Activated CD4-positive, alpha-beta T cell treated with anti-CD3 and anti-CD28 coated beads for 36 hours (primary cell): ENCODE data around the gene RPUSD4. TPM values are rescaled to one million over a fixed set of nuclear protein-coding genes. Genes with fewer than 3 reads are reported as not detected.

Source experiments
- ATAC-seq: fragments of 200-7000 bp; cut with Tn5 transposase; one replicate; pipeline ENCODE4 v1.10.0; 2021; ENCODE audit warnings: mild to moderate bottlenecking, moderate library complexity
- CTCF ChIA-PET: fragments of 350-600 bp; sonication (Branson Sonifier 250); formaldehyde crosslinking; loops from one replicate; lab custom pipeline; 2021; ENCODE audit warnings: antibody characterized with exemption; lab: Charles Lee
- POLR2A ChIA-PET: fragments of 350-600 bp; sonication (Branson Sonifier 250); formaldehyde crosslinking; loops from one replicate; lab custom pipeline; 2021; ENCODE audit warnings: antibody characterized with exemption, inconsistent platforms; lab: Charles Lee
- DNase-seq: peaks from one replicate; pipeline ENCODE4 v3.0.0-alpha.2; 2020
- H3K27ac Mint-ChIP-seq: one replicate; pipeline ENCODE4 v1.8.0; 2021; ENCODE audit warnings: mixed read lengths
- H3K27me3 Mint-ChIP-seq: one replicate; pipeline ENCODE4 v1.8.0; 2021; ENCODE audit warnings: mixed read lengths
- H3K36me3 Mint-ChIP-seq: one replicate; pipeline ENCODE4 v1.8.0; 2021; ENCODE audit warnings: low read depth, mixed read lengths
- H3K4me1 Mint-ChIP-seq: one replicate; pipeline ENCODE4 v1.8.0; 2021; ENCODE audit warnings: mixed read lengths
- H3K4me3 Mint-ChIP-seq: one replicate; pipeline ENCODE4 v1.8.0; 2021; ENCODE audit warnings: mild to moderate bottlenecking, moderate library complexity, mixed read lengths
- H3K9me3 Mint-ChIP-seq: one replicate; pipeline ENCODE4 v1.8.0; 2021; ENCODE audit warnings: low read depth, mixed read lengths
- intact Hi-C, 2 experiments: fragments of 100-400 bp; cut with DNase I in 1 of 2; cut with micrococcal nuclease in 1 of 2; formaldehyde crosslinking; loops; one replicate each; pipeline versions ENCODE4 v1.14.2 to v1.15.1; 2022 to 2024; cut with DNase I, micrococcal nuclease
- total RNA-seq, 2 experiments: library from RNA; stranded (reverse); gene quantifications; one replicate each; pipeline ENCODE4 v1.2.3, GENCODE V29; 2021

RPUSD4 gene
- total RNA-seq, 2 experiments from 2014 or later, result 31.0 to 33.9 TPM

DNA sequence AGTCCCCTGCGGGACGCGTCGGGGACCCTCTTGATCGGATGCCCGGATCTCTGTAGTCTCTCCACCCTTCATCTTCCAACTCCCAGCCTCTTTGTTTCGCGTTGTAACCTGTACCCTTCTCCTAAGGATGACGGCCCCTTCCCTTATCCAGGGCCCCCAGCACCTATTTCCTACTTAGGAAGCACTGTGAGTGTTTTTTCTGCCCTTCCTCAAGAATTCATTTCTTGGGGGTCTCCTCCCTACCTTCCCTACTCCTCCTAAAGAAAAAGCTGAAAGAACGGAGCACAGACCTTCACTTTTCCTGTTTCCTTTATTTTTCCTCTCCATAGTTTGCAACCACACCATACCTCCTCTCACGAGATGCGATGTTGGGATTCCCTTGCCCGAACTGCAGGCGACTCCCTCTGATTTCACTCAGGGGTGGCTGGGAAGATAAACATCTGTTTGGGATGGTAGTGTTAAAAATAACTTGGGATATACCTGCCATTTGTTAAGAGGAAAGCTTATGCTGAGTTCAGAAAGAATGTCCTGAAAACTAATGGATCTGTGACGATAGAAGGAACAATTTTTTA lies 725 bp upstream of the RPUSD4 start:
- DNase-seq (no peak), ATAC-seq (no peak)
- peak overlapping the region; percentile 49 for H3K27ac Mint-ChIP-seq
- H3K4me1 Mint-ChIP-seq, result peaks cover 44% of the 10 kb centered on the region
- H3K4me3 Mint-ChIP-seq, result peak overlapping the region; percentile 98
- ChIA-PET POLR2A (interaction anchor here (0.6 to 1.0 kb wide), 3 partner anchors 33 to 324 kb away, joined by 3 read pairs; partner anchors contain the start of gene DCPS), CTCF (interaction anchor here (0.6 to 0.8 kb wide), 3 partner anchors 16 to 674 kb away, joined by 3 read pairs; no protein-coding TSS in a partner anchor)
- H3K36me3 Mint-ChIP-seq, result peaks cover 22% of the 10 kb centered on the region
- no peaks in the 10 kb centered on the region for H3K9me3 Mint-ChIP-seq
- H3K27me3 Mint-ChIP-seq, result no peaks in the 10 kb centered on the region
- intact Hi-C loops, result loop anchor here (5.0 to 10.0 kb wide), 2 partner anchors 70 to 1587 kb away; partner anchors contain the start of genes TBRG1 (in 1 of the 2) and TIRAP (in 1 of the 2)

DNA sequence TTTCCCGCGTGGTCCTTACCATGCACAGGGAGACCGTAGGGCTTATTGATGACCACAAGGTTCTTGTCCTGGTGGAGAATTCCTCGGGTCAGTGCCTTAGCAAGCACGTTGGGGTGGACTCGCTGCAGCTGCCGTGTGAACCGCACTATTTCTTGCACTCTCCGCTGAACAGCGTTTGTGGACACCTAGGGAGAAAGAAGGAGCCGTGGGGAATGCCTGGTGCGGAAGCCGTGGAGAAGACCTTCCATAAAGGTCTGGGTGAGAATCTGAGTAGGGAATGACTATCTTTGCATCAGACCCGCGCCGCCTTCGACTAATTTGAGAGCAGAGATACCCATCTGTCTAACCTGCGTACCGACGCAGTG lies 597 bp downstream of the RPUSD4 start:
- intact Hi-C loops, result loop anchor here (1.0 to 10.0 kb wide), 13 partner anchors 57 to 1586 kb away; partner anchors contain the start of genes TIRAP (in 2 of the 2), CHEK1 (in 1 of the 2), DCPS (in 1 of the 2) and FOXRED1 (in 1 of the 2)
- H3K4me1 Mint-ChIP-seq, result peaks cover 35% of the 10 kb centered on the region
- ChIA-PET POLR2A (interaction anchor here (1.0 kb wide), 1 partner anchor 10 kb away, joined by 4 read pairs; no protein-coding TSS in a partner anchor), CTCF (interaction anchor here (0.8 to 1.5 kb wide), 2 partner anchors 10 to 21 kb away, joined by 3 read pairs; no protein-coding TSS in a partner anchor)
- ATAC-seq (no peak), DNase-seq (no peak)
- peaks cover 31% of the 10 kb centered on the region for H3K36me3 Mint-ChIP-seq
- H3K4me3 Mint-ChIP-seq, result peak overlapping the region; percentile 98
- no peaks in the 10 kb centered on the region for H3K27me3 Mint-ChIP-seq
- peak overlapping the region; percentile 93 for H3K27ac Mint-ChIP-seq
- no peaks in the 10 kb centered on the region for H3K9me3 Mint-ChIP-seq

DNA sequence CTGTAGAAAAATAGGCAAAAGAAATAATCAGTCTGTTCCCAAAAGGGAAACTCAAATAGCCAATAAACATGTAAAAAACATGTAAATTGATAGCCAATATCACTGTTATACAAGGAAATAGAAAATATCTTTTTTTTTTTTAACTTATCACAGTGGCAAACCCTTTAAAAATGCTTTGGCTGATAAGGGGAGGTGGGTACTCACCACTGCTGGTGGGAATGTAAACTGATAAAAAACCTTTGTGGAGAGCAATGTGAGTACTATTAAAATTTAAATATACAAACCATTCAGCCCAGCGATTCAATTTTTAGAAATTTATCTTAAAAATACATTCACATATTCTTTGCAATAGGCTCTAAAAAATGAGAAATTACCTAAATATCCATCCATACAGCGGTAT lies 3.6 kb downstream of the RPUSD4 start:
- ChIA-PET POLR2A (no interaction called here), CTCF (no interaction called here)
- Mint-ChIP-seq H3K36me3 (peaks cover 47% of the 10 kb centered on the region), H3K4me3 (no peak overlapping the region), H3K27ac (no peak overlapping the region), H3K4me1 (peaks cover 24% of the 10 kb centered on the region), H3K9me3 (no peaks in the 10 kb centered on the region), H3K27me3 (no peaks in the 10 kb centered on the region)
- intact Hi-C loops, result no loop called here
- DNase-seq, result no peak
- no peak for ATAC-seq

DNA sequence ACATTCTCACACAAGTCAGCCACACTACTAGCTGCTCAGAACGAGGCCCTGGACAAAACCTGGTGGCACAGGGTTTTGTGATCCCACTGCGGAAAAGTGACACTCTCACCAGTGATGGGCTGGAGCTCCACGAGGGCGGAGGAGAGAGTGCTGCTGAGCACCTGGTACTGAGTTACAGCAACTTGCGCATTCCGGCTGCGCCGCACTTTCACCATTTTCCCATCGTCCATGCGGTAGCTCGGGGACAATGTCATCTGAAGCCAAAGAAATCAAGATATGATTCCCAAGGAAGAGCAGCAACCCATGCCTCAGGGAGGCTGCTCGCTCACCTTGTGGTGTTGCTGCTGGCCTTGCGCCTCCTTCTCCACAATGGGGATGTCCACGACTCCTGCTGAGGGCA lies 6.1 kb downstream of the RPUSD4 start:
- no peak overlapping the region for H3K4me3 Mint-ChIP-seq
- ChIA-PET POLR2A (no interaction called here), CTCF (no interaction called here)
- H3K27me3 Mint-ChIP-seq, result no peaks in the 10 kb centered on the region
- H3K27ac Mint-ChIP-seq, result no peak overlapping the region
- H3K36me3 Mint-ChIP-seq, result peaks cover 57% of the 10 kb centered on the region
- peaks cover 9% of the 10 kb centered on the region for H3K4me1 Mint-ChIP-seq
- ATAC-seq, result no peak
- no peak for DNase-seq
- intact Hi-C loops, result no loop called here
- H3K9me3 Mint-ChIP-seq, result no peaks in the 10 kb centered on the region

DNA sequence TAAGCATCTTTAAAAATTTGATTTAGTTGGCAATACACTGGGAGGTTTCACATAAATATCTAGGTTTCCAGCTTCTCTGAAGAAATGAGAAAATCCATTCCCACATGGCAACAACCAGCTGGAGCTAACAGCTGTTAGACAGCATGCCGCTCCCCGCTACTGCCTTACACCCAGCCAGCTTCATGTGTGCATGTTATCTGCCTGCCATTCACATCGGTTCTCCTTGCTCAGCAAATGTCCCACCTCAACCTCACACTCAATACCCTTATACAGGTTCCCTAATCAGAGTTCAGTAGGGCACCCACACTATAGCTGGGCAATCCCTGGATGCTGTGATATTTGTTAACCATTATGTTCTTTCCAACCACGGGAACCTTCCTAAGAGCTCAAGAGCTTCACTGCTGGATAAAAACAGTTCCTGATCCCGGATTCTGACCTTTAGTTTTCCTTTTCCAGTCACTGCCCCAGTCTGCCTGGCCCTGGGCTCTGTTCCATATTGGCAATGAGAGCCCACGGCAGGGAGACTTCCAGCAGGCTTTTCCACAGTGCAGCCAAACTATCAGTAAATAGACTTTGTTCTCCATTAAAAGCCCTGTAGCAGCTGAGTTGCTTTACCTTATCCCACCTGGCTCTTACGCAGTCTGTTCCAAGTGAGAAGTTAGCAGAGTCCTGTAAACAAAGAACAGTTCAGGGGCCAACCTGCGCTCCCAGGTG lies 8.6 kb downstream of the RPUSD4 start:
- Mint-ChIP-seq H3K4me3 (no peak overlapping the region), H3K4me1 (no peaks in the 10 kb centered on the region), H3K9me3 (peaks cover 4% of the 10 kb centered on the region), H3K27me3 (no peaks in the 10 kb centered on the region), H3K36me3 (peaks cover 64% of the 10 kb centered on the region), H3K27ac (no peak overlapping the region)
- ATAC-seq (no peak), DNase-seq (no peak)
- ChIA-PET POLR2A (no interaction called here), CTCF (interaction anchor here (0.6 to 0.7 kb wide), 2 partner anchors 78 to 168 kb away, joined by 3 to 4 read pairs; no protein-coding TSS in a partner anchor)
- intact Hi-C loops, result no loop called here

DNA sequence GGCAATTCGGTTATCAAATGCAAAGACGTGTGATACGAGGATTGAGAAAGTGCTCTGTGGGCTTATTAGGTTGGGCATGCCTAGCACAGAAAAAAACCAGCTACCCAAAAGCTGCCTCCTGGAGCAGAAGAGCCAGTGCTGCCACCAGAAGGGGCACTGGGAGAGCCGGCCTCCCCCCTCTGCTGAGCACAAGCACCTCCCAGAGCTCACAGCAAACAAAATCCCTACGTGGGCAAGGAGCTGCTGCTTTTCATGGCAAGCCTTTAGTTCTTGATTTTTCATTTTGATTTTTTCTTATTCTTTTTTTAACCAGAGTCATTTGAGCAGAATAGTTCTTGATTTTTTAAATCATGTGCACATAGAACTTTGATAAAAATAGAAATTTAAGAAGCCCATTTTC lies 12.8 kb downstream of the RPUSD4 start:
- Mint-ChIP-seq H3K4me1 (no peaks in the 10 kb centered on the region), H3K9me3 (peaks cover 4% of the 10 kb centered on the region), H3K4me3 (no peak overlapping the region), H3K27ac (no peak overlapping the region), H3K36me3 (peaks cover 62% of the 10 kb centered on the region), H3K27me3 (no peaks in the 10 kb centered on the region)
- intact Hi-C loops, result no loop called here
- ChIA-PET CTCF (interaction anchor here (0.8 to 1.6 kb wide), 2 partner anchors 19 to 275 kb away, joined by 3 to 11 read pairs; no protein-coding TSS in a partner anchor), POLR2A (no interaction called here)
- ATAC-seq (no peak), DNase-seq (no peak)

DNA sequence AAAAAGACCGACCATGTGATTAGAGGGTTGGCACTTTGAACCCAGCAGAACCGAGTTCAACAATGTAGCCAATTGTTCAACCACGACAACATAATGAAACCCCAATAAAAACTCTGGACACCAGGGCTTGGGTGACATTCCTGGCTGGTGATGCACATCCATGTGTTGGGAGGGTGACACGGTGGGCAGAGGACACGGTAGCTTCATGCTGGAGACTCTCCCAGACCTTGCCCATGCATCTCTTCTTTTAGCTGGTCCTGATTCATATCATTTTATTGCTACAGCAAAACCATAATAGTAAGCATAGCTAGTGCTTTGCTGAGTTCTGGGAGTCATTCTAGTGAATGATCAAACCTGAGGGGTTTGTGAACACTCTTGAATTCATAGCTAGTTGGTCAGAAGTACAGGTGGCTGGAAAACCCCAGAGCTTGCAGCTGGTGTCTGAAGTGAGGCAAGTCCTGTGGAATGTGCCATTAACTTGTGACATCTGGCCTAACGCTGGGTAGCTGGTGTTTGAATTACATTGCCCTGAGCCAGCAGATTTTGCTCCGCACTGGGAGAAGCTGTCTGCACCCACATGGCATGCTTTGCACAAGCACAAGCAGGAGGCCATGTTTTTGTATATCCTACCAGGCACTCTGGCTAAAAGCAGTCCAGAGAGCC lies 14.0 kb downstream of the RPUSD4 start:
- intact Hi-C loops, result no loop called here
- H3K4me1 Mint-ChIP-seq, result no peaks in the 10 kb centered on the region
- peaks cover 55% of the 10 kb centered on the region for H3K36me3 Mint-ChIP-seq
- H3K4me3 Mint-ChIP-seq, result no peak overlapping the region
- ChIA-PET CTCF (interaction anchor here (1.6 kb wide), 1 partner anchor 274 kb away, joined by 11 read pairs; no protein-coding TSS in a partner anchor), POLR2A (interaction anchor here (0.6 kb wide), 1 partner anchor 74 kb away, joined by 4 read pairs; no protein-coding TSS in a partner anchor)
- H3K9me3 Mint-ChIP-seq, result peaks cover 4% of the 10 kb centered on the region
- H3K27ac Mint-ChIP-seq, result no peak overlapping the region
- no peak for ATAC-seq
- no peak for DNase-seq
- H3K27me3 Mint-ChIP-seq, result no peaks in the 10 kb centered on the region

DNA sequence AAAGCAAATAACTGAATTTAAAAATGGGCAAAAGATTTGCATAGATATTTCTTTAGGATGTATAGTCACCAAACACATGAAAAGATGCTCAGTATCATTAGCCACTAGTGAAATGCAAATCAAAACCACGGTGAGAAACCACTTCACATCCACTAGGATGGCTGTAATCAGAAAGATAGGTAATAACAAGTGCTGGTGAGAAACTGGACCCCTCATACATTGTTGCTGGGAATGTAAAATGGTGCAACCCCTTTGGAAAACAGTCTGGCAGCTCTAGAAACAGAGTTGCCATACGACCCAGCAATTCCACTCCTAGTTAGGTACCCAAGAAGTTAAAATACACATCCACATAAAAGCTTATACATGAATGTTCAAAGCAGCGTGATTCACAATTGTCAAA lies 16.3 kb downstream of the RPUSD4 start:
- DNase-seq, result no peak
- CTCF ChIA-PET, result interaction anchor here (0.6 to 2.7 kb wide), 2 partner anchors 271 kb away, joined by 3 to 41 read pairs; no protein-coding TSS in a partner anchor
- no peak overlapping the region for H3K27ac Mint-ChIP-seq
- H3K36me3 Mint-ChIP-seq, result peaks cover 40% of the 10 kb centered on the region
- H3K4me3 Mint-ChIP-seq, result no peak overlapping the region
- intact Hi-C loops, result no loop called here
- H3K9me3 Mint-ChIP-seq, result peaks cover 4% of the 10 kb centered on the region
- no peak for ATAC-seq
- H3K27me3 Mint-ChIP-seq, result no peaks in the 10 kb centered on the region
- POLR2A ChIA-PET, result no interaction called here
- H3K4me1 Mint-ChIP-seq, result no peaks in the 10 kb centered on the region

DNA sequence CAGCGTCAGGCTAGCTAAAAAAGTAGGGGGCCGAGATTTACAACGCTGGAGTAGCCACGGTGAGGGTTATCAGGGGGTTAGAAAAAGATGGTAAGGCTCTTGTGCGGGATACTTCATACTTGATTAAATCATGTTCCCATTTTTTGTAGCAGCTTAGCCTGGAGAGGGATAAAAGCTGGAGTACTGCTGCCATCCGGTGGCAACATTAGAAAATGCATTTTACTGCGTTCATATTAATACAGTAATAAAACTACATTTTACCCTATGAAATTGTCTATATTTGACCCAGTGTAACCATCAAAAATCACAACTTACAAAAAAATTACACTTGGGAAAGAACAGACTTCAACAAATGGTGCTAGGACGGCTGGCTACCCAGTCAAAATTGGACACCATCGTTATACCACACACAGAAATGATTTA lies 17.3 kb downstream of the RPUSD4 start:
- intact Hi-C loops, result loop anchor here (1.0 to 5.0 kb wide), 3 partner anchors 252 to 271 kb away; no protein-coding TSS in a partner anchor
- H3K9me3 Mint-ChIP-seq, result peaks cover 4% of the 10 kb centered on the region
- POLR2A ChIA-PET, result no interaction called here

DNA sequence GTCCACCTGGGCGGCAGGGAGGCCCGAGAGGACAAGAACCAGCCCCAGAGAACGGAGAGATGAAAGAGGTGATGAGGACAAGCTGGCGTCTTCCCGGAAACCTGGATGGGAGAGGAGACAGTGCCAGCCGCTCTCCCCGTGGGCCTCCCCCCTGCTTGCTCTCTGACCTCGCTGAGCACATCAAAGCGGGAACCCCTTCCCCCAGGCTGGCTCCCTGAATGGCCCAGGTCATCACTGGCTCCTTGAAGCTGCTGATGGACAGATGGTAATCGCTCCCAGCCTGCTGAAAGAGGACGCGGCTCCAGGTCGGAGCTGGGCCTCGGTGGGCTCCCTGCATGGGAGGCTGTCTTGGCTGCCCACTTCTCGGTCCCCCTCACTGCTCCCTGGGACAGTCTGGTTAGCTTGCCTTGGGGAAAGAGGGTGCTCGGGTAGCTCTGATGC lies 18.4 kb downstream of the RPUSD4 start:
- CTCF ChIA-PET, result interaction anchor here (0.5 to 2.8 kb wide), 13 partner anchors 11 to 315 kb away, joined by 3 to 41 read pairs (median 4); no protein-coding TSS in a partner anchor
- Mint-ChIP-seq H3K4me3 (no peak overlapping the region), H3K4me1 (no peaks in the 10 kb centered on the region), H3K9me3 (no peaks in the 10 kb centered on the region), H3K36me3 (peaks cover 26% of the 10 kb centered on the region), H3K27me3 (no peaks in the 10 kb centered on the region), H3K27ac (no peak overlapping the region)
- intact Hi-C loops, result loop anchor here in 1 of 2 experiments (5.0 kb wide), 1 partner anchor 251 kb away; no protein-coding TSS in a partner anchor
- POLR2A ChIA-PET, result no interaction called here
- no peak for ATAC-seq
- no peak for DNase-seq

More for the DNA sequence above, 17.3 kb downstream of the RPUSD4 start:
- no peak overlapping the region for H3K4me3 Mint-ChIP-seq
- peak; percentile 42 for ATAC-seq
- H3K4me1 Mint-ChIP-seq, result no peaks in the 10 kb centered on the region
- H3K27ac Mint-ChIP-seq, result no peak overlapping the region
- DNase-seq, result peak; percentile 63
- no peaks in the 10 kb centered on the region for H3K27me3 Mint-ChIP-seq
- CTCF ChIA-PET, result interaction anchor here (0.6 to 2.8 kb wide), 19 partner anchors 10 to 287 kb away, joined by 3 to 41 read pairs (median 4); no protein-coding TSS in a partner anchor
- H3K36me3 Mint-ChIP-seq, result peaks cover 33% of the 10 kb centered on the region
